Stomach smooth muscle (tissue), 2 donors: ENCODE measurements around the gene LRRC1.

Experiments used
- H3K27ac ChIP-seq: one replicate; pipeline ENCODE4 v1.7.0; 2013; ENCODE audit warnings: mild to moderate bottlenecking, low read length, inconsistent platforms
- H3K27me3 ChIP-seq, 2 donors: one replicate each; pipeline ENCODE4 v1.7.0; 2013; ENCODE audit warnings: low read length in 2 of 2; ENCODE audit not compliant: insufficient read depth in 2 of 2, control insufficient read depth in 1 of 2
- H3K36me3 ChIP-seq, 2 donors: one replicate each; pipeline ENCODE4 v1.7.0; 2013; ENCODE audit warnings: low read length in 2 of 2; ENCODE audit not compliant: control insufficient read depth in 2 of 2, insufficient read depth in 2 of 2
- H3K4me1 ChIP-seq: one replicate; pipeline ENCODE4 v1.7.0; 2013; ENCODE audit warnings: low read length; ENCODE audit not compliant: control insufficient read depth, insufficient read depth
- H3K4me3 ChIP-seq, 2 donors: one replicate each; pipeline ENCODE4 v1.7.0; 2013; ENCODE audit warnings: low read length in 2 of 2
- H3K9ac ChIP-seq, 2 donors: one replicate each; pipeline ENCODE4 v1.7.0; 2013; ENCODE audit warnings: low read length in 2 of 2, mild to moderate bottlenecking in 1 of 2
- H3K9me3 ChIP-seq, 2 donors: one replicate each; pipeline ENCODE4 v1.7.0; 2013; ENCODE audit warnings: low read length in 2 of 2; ENCODE audit not compliant: control insufficient read depth in 2 of 2
- donor health status: healthy.
- donor health status: Pancreatic carcinoma.

The LRRC1 gene

GRCh38 chr6:53934023-53934422 is 139.2 kb downstream of the LRRC1 start:
- Histone ChIP-seq H3K27ac (no peak overlapping the region), H3K9ac (no peak overlapping the region), H3K4me3 (no peak overlapping the region), H3K36me3 (peaks cover 0 to 5% of the 10 kb centered on the region in 2 donors), H3K9me3 (no peaks in the 10 kb centered on the region), H3K27me3 (no peaks in the 10 kb centered on the region), H3K4me1 (peaks cover 2% of the 10 kb centered on the region)

GRCh38 chr6:53937461-53937860 is 142.7 kb downstream of the LRRC1 start:
- Histone ChIP-seq H3K9ac (no peak overlapping the region), H3K36me3 (no peaks in the 10 kb centered on the region), H3K27me3 (no peaks in the 10 kb centered on the region), H3K4me1 (no peaks in the 10 kb centered on the region), H3K9me3 (no peaks in the 10 kb centered on the region), H3K27ac (no peak overlapping the region), H3K4me3 (no peak overlapping the region)

GRCh38 chr6:53938810-53939209 is 144.0 kb downstream of the LRRC1 start:
- H3K4me1 ChIP-seq: peaks cover 7% of the 10 kb centered on the region
- H3K4me3 ChIP-seq: no peak overlapping the region
- H3K9me3 ChIP-seq: no peaks in the 10 kb centered on the region
- no peak overlapping the region for H3K27ac ChIP-seq
- no peaks in the 10 kb centered on the region for H3K27me3 ChIP-seq
- no peak overlapping the region for H3K9ac ChIP-seq
- H3K36me3 ChIP-seq: no peaks in the 10 kb centered on the region

- H3K4me1 ChIP-seq: peaks cover 7% of the 10 kb centered on the region
- H3K9me3 ChIP-seq: no peaks in the 10 kb centered on the region
- no peak overlapping the region for H3K27ac ChIP-seq
- no peak overlapping the region for H3K4me3 ChIP-seq
- H3K36me3 ChIP-seq: no peaks in the 10 kb centered on the region
- H3K27me3 ChIP-seq: no peaks in the 10 kb centered on the region
- no peak overlapping the region for H3K9ac ChIP-seq
Observed at GRCh38 chr6:53939830-53940229, 145.0 kb downstream of the LRRC1 start.

DNA sequence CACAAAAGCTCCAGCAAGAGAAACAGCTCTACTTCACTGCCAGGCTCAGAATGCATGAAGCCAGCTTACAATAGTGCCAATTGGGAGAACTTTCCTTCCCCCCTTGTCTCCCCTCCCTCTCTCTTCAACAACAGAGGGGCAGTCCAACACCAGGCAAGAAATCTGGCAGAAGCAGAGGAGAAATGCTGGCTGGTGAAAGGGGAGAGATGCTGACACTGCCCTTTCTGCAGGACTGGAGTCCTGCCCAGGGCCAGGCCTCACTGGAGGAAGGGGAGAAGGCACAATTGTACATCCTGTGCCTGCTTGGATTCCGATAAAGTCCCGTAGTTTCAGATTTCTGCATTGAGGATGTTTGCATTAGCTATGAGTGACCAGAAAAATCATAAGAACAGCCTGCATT is 148.6 kb downstream of the LRRC1 start:
- H3K4me1 ChIP-seq: peaks cover 7% of the 10 kb centered on the region
- H3K27me3 ChIP-seq: peaks cover 0 to 2% of the 10 kb centered on the region in 2 donors
- H3K9me3 ChIP-seq: no peaks in the 10 kb centered on the region
- H3K4me3 ChIP-seq: no peak overlapping the region
- H3K36me3 ChIP-seq: no peaks in the 10 kb centered on the region
- H3K27ac ChIP-seq: no peak overlapping the region
- no peak overlapping the region for H3K9ac ChIP-seq

GRCh38 chr6:53944091-53944490 is 149.3 kb downstream of the LRRC1 start:
- Histone ChIP-seq H3K9me3 (no peaks in the 10 kb centered on the region), H3K27me3 (peaks cover 0 to 2% of the 10 kb centered on the region in 2 donors), H3K9ac (no peak overlapping the region), H3K36me3 (no peaks in the 10 kb centered on the region), H3K4me1 (peaks cover 7% of the 10 kb centered on the region), H3K4me3 (no peak overlapping the region), H3K27ac (no peak overlapping the region)

DNA sequence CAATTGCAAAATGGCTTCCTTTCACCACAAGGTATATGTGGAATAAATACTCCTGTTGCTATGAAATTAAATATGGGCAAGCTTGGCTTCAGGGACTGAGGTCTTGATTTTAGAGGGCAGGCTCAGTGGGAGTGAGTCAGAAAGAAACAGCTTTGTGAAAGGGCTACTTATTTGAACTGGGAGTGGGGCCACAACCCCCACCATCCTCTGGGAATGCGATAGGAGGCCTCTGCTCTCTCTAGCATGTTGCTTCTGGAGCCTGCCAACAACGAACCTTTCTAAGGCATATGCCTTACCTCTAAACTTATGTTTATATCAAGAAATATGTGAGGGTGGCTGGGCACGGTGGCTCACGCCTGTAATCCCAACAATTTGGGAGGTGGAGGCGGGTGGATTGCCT is 149.7 kb downstream of the LRRC1 start:
- Histone ChIP-seq H3K27ac (no peak overlapping the region), H3K27me3 (peaks cover 0 to 2% of the 10 kb centered on the region in 2 donors), H3K4me1 (peaks cover 7% of the 10 kb centered on the region), H3K9me3 (no peaks in the 10 kb centered on the region), H3K4me3 (no peak overlapping the region), H3K9ac (no peak overlapping the region), H3K36me3 (no peaks in the 10 kb centered on the region)

DNA sequence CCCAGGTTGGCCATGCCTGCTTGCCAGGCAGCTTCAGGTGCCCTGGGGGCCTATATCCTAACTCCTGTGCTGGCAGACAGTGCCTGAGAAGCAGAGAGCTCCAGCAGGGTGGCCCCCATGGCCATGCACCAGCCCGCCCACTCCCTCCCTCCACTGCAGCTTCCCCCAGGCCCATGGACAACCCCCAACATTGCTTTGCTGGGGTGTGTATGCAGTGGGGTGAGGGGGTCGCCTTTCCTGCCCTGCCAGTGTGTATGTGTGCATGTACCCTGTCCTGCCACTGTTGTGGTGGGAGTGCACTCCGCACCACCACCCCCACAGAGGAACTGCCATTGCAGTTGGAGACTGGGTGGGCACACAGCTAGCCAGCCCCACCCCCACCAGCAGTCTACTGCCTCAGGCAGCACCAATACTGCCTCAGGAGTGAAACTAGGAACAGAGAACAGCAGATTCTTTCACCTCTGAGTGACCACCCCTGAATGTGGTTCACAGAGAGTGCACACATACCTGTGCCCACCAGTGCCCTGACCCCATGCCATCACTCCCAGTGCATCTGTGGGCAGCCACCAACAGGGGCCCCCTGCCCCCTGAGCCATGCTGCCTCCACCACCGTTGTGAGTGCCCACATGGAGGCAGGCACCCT is 151.1 kb downstream of the LRRC1 start:
- Histone ChIP-seq H3K9me3 (no peaks in the 10 kb centered on the region), H3K9ac (no peak overlapping the region), H3K27me3 (peaks cover 0 to 2% of the 10 kb centered on the region in 2 donors), H3K4me1 (peaks cover 7% of the 10 kb centered on the region), H3K36me3 (no peaks in the 10 kb centered on the region), H3K27ac (no peak overlapping the region), H3K4me3 (no peak overlapping the region)

GRCh38 chr6:53947780-53948179 is 153.0 kb downstream of the LRRC1 start:
- Histone ChIP-seq H3K4me3 (no peak overlapping the region), H3K27ac (no peak overlapping the region), H3K9me3 (peaks cover 0 to 2% of the 10 kb centered on the region in 2 donors), H3K36me3 (no peaks in the 10 kb centered on the region), H3K4me1 (peaks cover 7% of the 10 kb centered on the region), H3K27me3 (peaks cover 0 to 2% of the 10 kb centered on the region in 2 donors), H3K9ac (no peak overlapping the region)

DNA sequence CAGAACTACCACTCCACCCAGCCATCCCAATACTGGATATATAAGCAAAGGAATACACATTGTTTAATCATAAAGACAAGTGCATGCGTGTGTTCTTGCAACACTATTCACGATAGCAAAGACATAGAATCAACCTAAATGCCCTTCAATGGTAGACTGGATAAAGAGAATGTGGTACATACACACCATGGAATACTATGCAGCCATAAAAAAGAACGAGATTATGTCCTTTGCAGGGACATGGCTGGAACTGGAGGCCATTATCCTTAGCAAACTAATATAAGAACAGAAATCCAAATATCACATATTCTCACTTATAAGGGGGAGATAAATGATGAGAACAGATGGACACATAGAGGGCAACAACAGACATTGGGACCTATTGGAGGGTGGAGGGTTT is 156.6 kb downstream of the LRRC1 start:
- Histone ChIP-seq H3K27me3 (peaks cover 0 to under 1% of the 10 kb centered on the region in 2 donors), H3K9ac (no peak overlapping the region), H3K9me3 (peaks cover 0 to 2% of the 10 kb centered on the region in 2 donors), H3K4me1 (no peaks in the 10 kb centered on the region), H3K36me3 (no peaks in the 10 kb centered on the region), H3K27ac (no peak overlapping the region), H3K4me3 (no peak overlapping the region)

DNA sequence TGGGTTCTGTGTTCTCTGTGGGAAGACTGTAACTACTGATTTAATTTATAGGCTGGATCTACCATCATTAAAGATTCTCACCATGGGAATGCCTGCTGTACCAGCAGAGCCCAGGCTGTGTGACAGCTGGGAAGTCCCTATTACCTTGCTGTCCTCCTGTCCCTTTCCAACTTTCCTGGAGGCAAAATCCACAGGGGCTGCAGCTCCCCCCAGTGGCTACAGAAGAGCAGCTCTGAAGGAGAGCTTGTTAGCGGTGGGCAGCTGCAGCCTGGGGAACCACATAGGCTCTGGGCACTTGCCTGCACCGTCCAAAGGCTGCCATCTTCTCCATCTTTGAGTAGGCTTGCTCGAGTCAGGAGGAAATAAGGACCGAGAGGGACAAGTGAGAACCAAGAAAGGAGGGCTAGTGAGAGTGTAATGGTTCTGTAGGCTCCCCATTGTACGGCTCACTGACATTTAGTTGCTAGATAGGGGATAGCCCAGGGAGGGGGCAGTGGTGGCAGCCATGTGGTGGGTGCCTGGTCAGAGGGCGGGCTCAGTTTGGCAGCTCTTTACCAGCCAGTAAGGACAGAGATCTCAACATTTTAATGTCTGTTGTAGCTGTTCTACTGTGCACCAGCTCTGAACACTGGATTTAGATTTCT is 161.4 kb downstream of the LRRC1 start:
- Histone ChIP-seq H3K27ac (no peak overlapping the region), H3K9ac (no peak overlapping the region), H3K4me1 (no peaks in the 10 kb centered on the region), H3K36me3 (no peaks in the 10 kb centered on the region), H3K9me3 (peaks cover 0 to under 1% of the 10 kb centered on the region in 2 donors), H3K27me3 (no peaks in the 10 kb centered on the region), H3K4me3 (no peak overlapping the region)
